HepG2 (cell line): Measurements from ENCODE around the gene TTC5. TPM values are rescaled to one million over a fixed set of nuclear protein-coding genes. Genes with fewer than 3 reads are reported as not detected.

Experiments used
- ARNTL ChIP-seq: sonication (generic); formaldehyde crosslinking; IDR thresholded peaks from 2 replicates; pipeline ENCODE4 v1.4.0; 2020; ENCODE audit warnings: mild to moderate bottlenecking, missing genetic modification reagents
- CREB3 ChIP-seq: sonication (generic); formaldehyde crosslinking; IDR thresholded peaks from 2 replicates; pipeline ENCODE4 v1.5.0; 2020; ENCODE audit warnings: missing genetic modification reagents
- GLMP ChIP-seq: sonication (generic); formaldehyde crosslinking; IDR thresholded peaks from 2 replicates; pipeline ENCODE4 v1.9.0; 2021; ENCODE audit warnings: missing genetic modification reagents, mild to moderate bottlenecking, borderline replicate concordance
- IRF2 ChIP-seq: IDR thresholded peaks from 2 replicates; pipeline ENCODE4 v1.6.1; 2018; ENCODE audit warnings: missing genetic modification reagents, missing compliant biosample characterization
- KDM4B ChIP-seq: sonication (generic); formaldehyde crosslinking; IDR thresholded peaks from 2 replicates; pipeline ENCODE4 v1.4.0; 2020; ENCODE audit warnings: missing genetic modification reagents
- KIAA2018 ChIP-seq: sonication (generic); formaldehyde crosslinking; IDR thresholded peaks from 2 replicates; pipeline ENCODE4 v1.5.0; 2020; ENCODE audit warnings: mild to moderate bottlenecking, missing genetic modification reagents, borderline replicate concordance
- KLF15 ChIP-seq: sonication (generic); formaldehyde crosslinking; IDR thresholded peaks from 2 replicates; pipeline ENCODE4 v1.8.1; 2023; ENCODE audit warnings: borderline replicate concordance, mild to moderate bottlenecking, inconsistent platforms, missing genetic modification reagents, mixed read lengths
- NCOA5 ChIP-seq: sonication (generic); formaldehyde crosslinking; IDR thresholded peaks from 2 replicates; pipeline ENCODE4 v1.4.0; 2020; ENCODE audit warnings: missing genetic modification reagents
- SETDB1 ChIP-seq: sonication (generic); formaldehyde crosslinking; IDR thresholded peaks from 2 replicates; pipeline ENCODE4 v1.5.1; 2020; ENCODE audit warnings: missing genetic modification reagents, mild to moderate bottlenecking, borderline replicate concordance
- SKI ChIP-seq: fragments of 450-650 bp; IDR thresholded peaks from one replicate; pipeline ENCODE4 v1.6.1; 2018; ENCODE audit warnings: mild to moderate bottlenecking; ENCODE audit not compliant: partially characterized antibody
- TOE1 ChIP-seq: sonication (generic); formaldehyde crosslinking; IDR thresholded peaks from 2 replicates; pipeline ENCODE4 v1.4.0; 2020; ENCODE audit warnings: mild to moderate bottlenecking, missing genetic modification reagents
- XBP1 ChIP-seq: sonication (generic); formaldehyde crosslinking; IDR thresholded peaks from 2 replicates; pipeline ENCODE4 v1.5.0; 2020; ENCODE audit warnings: missing genetic modification reagents
- ZNF367 ChIP-seq: sonication (generic); formaldehyde crosslinking; IDR thresholded peaks from 2 replicates; pipeline ENCODE4 v1.4.0; 2020; ENCODE audit warnings: missing genetic modification reagents, borderline replicate concordance
- ZNF703 ChIP-seq: sonication (generic); formaldehyde crosslinking; IDR thresholded peaks from 2 replicates; pipeline ENCODE4 v1.5.1; 2020; ENCODE audit warnings: missing genetic modification reagents, mild to moderate bottlenecking, moderate library complexity, borderline replicate concordance
- ZNF724P ChIP-seq: sonication (generic); formaldehyde crosslinking; IDR thresholded peaks from 2 replicates; pipeline ENCODE4 v1.8.0; 2022; ENCODE audit warnings: missing genetic modification reagents, borderline replicate concordance
- ZNF792 ChIP-seq: IDR thresholded peaks from 2 replicates; pipeline ENCODE4 v1.6.1; 2016
- ZXDC ChIP-seq: sonication (generic); formaldehyde crosslinking; IDR thresholded peaks from 2 replicates; pipeline ENCODE4 v1.5.0; 2020; ENCODE audit warnings: mild to moderate bottlenecking, missing genetic modification reagents
- polyA plus RNA-seq, 8 experiments: library from polyadenylated mRNA; depleted of rRNA in 3 of 8; stranded (reverse) in 7 of 8; unstranded in 1 of 8; fragments of >200 nt; fragmentation: Illumina TruSeq in 4 of 8; extraction: Trizol in 4 of 8; gene quantifications; 2 replicates each; pipeline versions ENCODE4 v1.2.1 to v1.2.3, GENCODE V29; 2011 to 2016; ENCODE audit warnings: low read depth in 4 of 8, missing spikeins in 1 of 8, mixed read lengths in 1 of 8; ENCODE audit not compliant: insufficient read depth in 1 of 8
- total RNA-seq, 5 experiments: library from RNA; depleted of rRNA; stranded (reverse); fragments of >200 nt; fragmentation: Illumina TruSeq; extraction: Trizol; gene quantifications; 2 replicates each; pipeline ENCODE4 v1.2.3, GENCODE V29; 2016; ENCODE audit warnings: low read depth in 1 of 5

Gene TTC5
- total and polyA plus RNA-seq, 2 of the 13 experiments (the other 11 are each of a cell fraction or from before 2014, with no cell fraction given): 8.7 to 28.5 TPM

- no peak for TF ChIP-seq CREB3 (CRISPR knock-in tag)
- TF ChIP-seq TOE1 (CRISPR knock-in tag): 0 out of 2 replicates have a peak, but pooled peaks have one; percentile 20
- no peak for TF ChIP-seq SETDB1 (CRISPR knock-in tag)
- no peak for TF ChIP-seq SKI
- TF ChIP-seq IRF2 (CRISPR knock-in tag): peak; percentile 29; the same call in 1 of the 2 replicates
- peak; percentile 68; the same call in 1 of the 2 replicates for TF ChIP-seq ZNF792 (CRISPR knock-in tag)
- TF ChIP-seq KDM4B (CRISPR knock-in tag): no peak
- TF ChIP-seq ZNF703 (CRISPR knock-in tag): no peak
- TF ChIP-seq ZNF367 (CRISPR knock-in tag): no peak
- TF ChIP-seq KIAA2018: no peak
- TF ChIP-seq NCOA5 (CRISPR knock-in tag): no peak
- peak; percentile 44; the same call in 1 of the 2 replicates for TF ChIP-seq KLF15
- 0 out of 2 replicates have a peak, but pooled peaks have one; percentile 28 for TF ChIP-seq ZNF724P (CRISPR knock-in tag)
- no peak for TF ChIP-seq GLMP (CRISPR knock-in tag)
- TF ChIP-seq XBP1 (CRISPR knock-in tag): no peak
- TF ChIP-seq ZXDC (CRISPR knock-in tag): no peak
- TF ChIP-seq ARNTL (CRISPR knock-in tag): peak; percentile 36; the same call in 1 of the 2 replicates
These were observed 27.2 kb upstream of the TTC5 start, which contains the start of gene CCNB1IP1 (continued) for GRCh38 chr14:20332788-20333493.
